Panc1 (cell line): Measurements from ENCODE around the gene MGME1.

Experiments used
- CTCF ChIP-seq: fragments of 450-650 bp; IDR thresholded peaks from 2 replicates; pipeline ENCODE4 v1.5.1; 2017; ENCODE audit warnings: mild to moderate bottlenecking
- POLR2AphosphoS5 ChIP-seq: IDR thresholded peaks from 2 replicates; pipeline ENCODE4 v1.6.1; 2012; ENCODE audit warnings: mild to moderate bottlenecking, low read depth, low read length, moderate library complexity
- REST ChIP-seq, 2 experiments: IDR thresholded peaks; 2 replicates each; pipeline ENCODE4 v1.6.1; 2011 to 2012; ENCODE audit warnings: low read depth in 2 of 2, control low read depth in 1 of 2, low read length in 1 of 2, mild to moderate bottlenecking in 1 of 2, moderate library complexity in 1 of 2; ENCODE audit not compliant: insufficient read depth in 1 of 2
- TCF7L2 ChIP-seq: IDR thresholded peaks from 2 replicates; pipeline ENCODE4 v1.6.1; 2011; ENCODE audit warnings: mild to moderate bottlenecking, low read depth, low read length, inconsistent platforms

GRCh38 chr20:17959257-17959627 lies 9.6 kb upstream of the MGME1 start:
- TF ChIP-seq CTCF (no peak), REST (IDR thresholded peaks at IDR 0.05; ENCODE audit: insufficient read depth in 1 of 2, low read depth in 2 of 2, low read length in 1 of 2) (no peak), POLR2AphosphoS5 (no peak), TCF7L2 (no peak)
